Measurements from ENCODE around the gene ZRANB3.

- no peak for TF ChIP-seq CTCF (IDR thresholded peaks at IDR 0.05; ENCODE audit: poor library complexity)
- TF ChIP-seq EZH2 (IDR thresholded peaks at IDR 0.05; ENCODE audit: borderline replicate concordance): no peak
- no peak for TF ChIP-seq EZH2phosphoT487 (IDR thresholded peaks at IDR 0.05; ENCODE audit: low read depth, severe bottlenecking, unreplicated experiment)
Observed at GRCh38 chr2:135198481-135198880, 332.5 kb downstream of the ZRANB3 start.

All from hepatocyte (in vitro differentiated cells).